OCI-LY3 (cell line): ENCODE data around the gene CALML4.

ENCODE experiments used
- EZH2phosphoT487 ChIP-seq: fragments of 200-600 bp; shearing (Covaris generic); IDR thresholded peaks from 2 replicates; pipeline ENCODE4 v1.6.1; 2018; ENCODE audit warnings: antibody characterized with exemption, mixed run types, low read depth
- TF ChIP-seq, protein P1 (sequence below): fragments of 200-600, 300-600 bp; sonication (generic); IDR thresholded peaks from 2 replicates; pipeline ENCODE4 v1.5.1; 2014; ENCODE audit warnings: antibody characterized with exemption, low read length, low read depth

GRCh38 chr15:68209735-68210408, 4.7 kb upstream of the CALML4 start:
- TF ChIP-seq, protein P1, sequence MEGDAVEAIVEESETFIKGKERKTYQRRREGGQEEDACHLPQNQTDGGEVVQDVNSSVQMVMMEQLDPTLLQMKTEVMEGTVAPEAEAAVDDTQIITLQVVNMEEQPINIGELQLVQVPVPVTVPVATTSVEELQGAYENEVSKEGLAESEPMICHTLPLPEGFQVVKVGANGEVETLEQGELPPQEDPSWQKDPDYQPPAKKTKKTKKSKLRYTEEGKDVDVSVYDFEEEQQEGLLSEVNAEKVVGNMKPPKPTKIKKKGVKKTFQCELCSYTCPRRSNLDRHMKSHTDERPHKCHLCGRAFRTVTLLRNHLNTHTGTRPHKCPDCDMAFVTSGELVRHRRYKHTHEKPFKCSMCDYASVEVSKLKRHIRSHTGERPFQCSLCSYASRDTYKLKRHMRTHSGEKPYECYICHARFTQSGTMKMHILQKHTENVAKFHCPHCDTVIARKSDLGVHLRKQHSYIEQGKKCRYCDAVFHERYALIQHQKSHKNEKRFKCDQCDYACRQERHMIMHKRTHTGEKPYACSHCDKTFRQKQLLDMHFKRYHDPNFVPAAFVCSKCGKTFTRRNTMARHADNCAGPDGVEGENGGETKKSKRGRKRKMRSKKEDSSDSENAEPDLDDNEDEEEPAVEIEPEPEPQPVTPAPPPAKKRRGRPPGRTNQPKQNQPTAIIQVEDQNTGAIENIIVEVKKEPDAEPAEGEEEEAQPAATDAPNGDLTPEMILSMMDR = no peak
- TF ChIP-seq EZH2phosphoT487 = no peak
